AG10803 (cell line): ENCODE results near the gene RGS21.

Experiments used
- DNase-seq: peaks from one replicate; pipeline ENCODE4 v3.0.0; 2010; ENCODE audit warnings: low read depth
- H3K4me3 ChIP-seq: 2 replicates; pipeline ENCODE4 v1.5.1; 2011; ENCODE audit warnings: mild to moderate bottlenecking, low read length, control low read depth
- TF ChIP-seq, protein P1 (sequence below): conservative IDR thresholded peaks from 2 replicates; pipeline ENCODE4 v1.5.1; 2011; ENCODE audit warnings: mild to moderate bottlenecking, low read length, control low read depth, inconsistent platforms

Gene RGS21

GRCh38 chr1:192351550-192351949 lies 34.8 kb downstream of the RGS21 start:
- no peak for DNase-seq
- no peak overlapping the region for H3K4me3 ChIP-seq
- TF ChIP-seq, protein P1, sequence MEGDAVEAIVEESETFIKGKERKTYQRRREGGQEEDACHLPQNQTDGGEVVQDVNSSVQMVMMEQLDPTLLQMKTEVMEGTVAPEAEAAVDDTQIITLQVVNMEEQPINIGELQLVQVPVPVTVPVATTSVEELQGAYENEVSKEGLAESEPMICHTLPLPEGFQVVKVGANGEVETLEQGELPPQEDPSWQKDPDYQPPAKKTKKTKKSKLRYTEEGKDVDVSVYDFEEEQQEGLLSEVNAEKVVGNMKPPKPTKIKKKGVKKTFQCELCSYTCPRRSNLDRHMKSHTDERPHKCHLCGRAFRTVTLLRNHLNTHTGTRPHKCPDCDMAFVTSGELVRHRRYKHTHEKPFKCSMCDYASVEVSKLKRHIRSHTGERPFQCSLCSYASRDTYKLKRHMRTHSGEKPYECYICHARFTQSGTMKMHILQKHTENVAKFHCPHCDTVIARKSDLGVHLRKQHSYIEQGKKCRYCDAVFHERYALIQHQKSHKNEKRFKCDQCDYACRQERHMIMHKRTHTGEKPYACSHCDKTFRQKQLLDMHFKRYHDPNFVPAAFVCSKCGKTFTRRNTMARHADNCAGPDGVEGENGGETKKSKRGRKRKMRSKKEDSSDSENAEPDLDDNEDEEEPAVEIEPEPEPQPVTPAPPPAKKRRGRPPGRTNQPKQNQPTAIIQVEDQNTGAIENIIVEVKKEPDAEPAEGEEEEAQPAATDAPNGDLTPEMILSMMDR = no peak

GRCh38 chr1:192357924-192358323 lies 41.1 kb downstream of the RGS21 start:
- no peak overlapping the region for H3K4me3 ChIP-seq
- TF ChIP-seq, protein P1 = no peak

GRCh38 chr1:192358402-192358801 lies 41.6 kb downstream of the RGS21 start:
- H3K4me3 ChIP-seq = no peak overlapping the region
- DNase-seq = no peak
- TF ChIP-seq, protein P1 = no peak

More at GRCh38 chr1:192357924-192358323, 41.1 kb downstream of the RGS21 start:
- no peak for DNase-seq

- TF ChIP-seq, protein P1 = no peak
- H3K4me3 ChIP-seq = no peak overlapping the region
- DNase-seq = no peak
Observed at GRCh38 chr1:192358822-192359221, 42.0 kb downstream of the RGS21 start.

- no peak overlapping the region for H3K4me3 ChIP-seq
- DNase-seq = no peak
- TF ChIP-seq, protein P1 = no peak
Observed at GRCh38 chr1:192363177-192363576, 46.4 kb downstream of the RGS21 start.

- DNase-seq = no peak
- no peak overlapping the region for H3K4me3 ChIP-seq
- TF ChIP-seq, protein P1 = no peak
Observed at GRCh38 chr1:192367436-192367835, 50.6 kb downstream of the RGS21 start.

- TF ChIP-seq, protein P1 = no peak
- no peak overlapping the region for H3K4me3 ChIP-seq
- no peak for DNase-seq
Observed at GRCh38 chr1:192375306-192375705, 58.5 kb downstream of the RGS21 start.
